ENCODE results near the gene ZMIZ1.

ZMIZ1 gene

DNA sequence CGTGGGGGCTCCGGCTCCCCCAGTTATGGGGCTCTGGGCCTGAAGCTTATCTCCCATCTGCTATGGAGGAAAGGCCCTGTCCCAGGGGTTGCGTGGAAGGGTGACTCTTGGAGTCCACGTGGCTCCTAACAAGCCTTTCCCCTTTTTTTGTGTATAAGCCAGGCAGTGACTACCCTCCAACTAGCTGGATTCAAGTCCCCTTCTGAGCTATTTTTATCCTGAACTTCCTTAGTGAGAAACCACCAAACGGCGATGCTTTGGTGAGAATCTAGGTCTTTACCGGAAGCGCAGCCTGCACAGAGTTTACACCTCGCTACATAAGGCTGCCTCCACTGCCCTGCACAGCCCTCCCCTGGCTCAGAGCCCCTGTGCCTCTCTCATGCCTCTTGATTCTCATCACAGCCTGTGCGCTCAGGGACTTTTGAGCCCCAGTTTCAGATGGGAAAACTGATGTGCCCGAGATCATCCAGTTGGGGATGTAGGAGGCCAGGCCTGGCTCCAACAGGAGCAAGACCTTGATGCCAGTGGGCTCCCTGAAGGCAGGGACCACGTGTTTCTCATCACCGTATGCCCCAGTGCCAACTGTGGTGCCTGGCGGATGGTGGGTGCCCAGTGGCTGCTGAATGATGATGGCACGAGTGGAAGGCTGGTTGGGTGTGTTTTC, 176.2 kb downstream of the ZMIZ1 start:
- Histone ChIP-seq H3K9ac (ENCODE audit: low read depth, low read length) (no peak overlapping the region), H3K4me3 (ENCODE audit: low read depth, low read length) (no peak overlapping the region), H3K27me3 (ENCODE audit: control insufficient read depth, insufficient read depth, low read length) (peaks cover 37% of the 10 kb centered on the region), H3K27ac (ENCODE audit: low read depth, low read length) (no peak overlapping the region), H3K9me3 (ENCODE audit: control insufficient read depth, insufficient read depth, low read length) (no peaks in the 10 kb centered on the region), H3K4me1 (ENCODE audit: control insufficient read depth, insufficient read depth, low read length) (peaks cover 34% of the 10 kb centered on the region), H3K36me3 (ENCODE audit: control insufficient read depth, insufficient read depth, low read length) (no peaks in the 10 kb centered on the region)

DNA sequence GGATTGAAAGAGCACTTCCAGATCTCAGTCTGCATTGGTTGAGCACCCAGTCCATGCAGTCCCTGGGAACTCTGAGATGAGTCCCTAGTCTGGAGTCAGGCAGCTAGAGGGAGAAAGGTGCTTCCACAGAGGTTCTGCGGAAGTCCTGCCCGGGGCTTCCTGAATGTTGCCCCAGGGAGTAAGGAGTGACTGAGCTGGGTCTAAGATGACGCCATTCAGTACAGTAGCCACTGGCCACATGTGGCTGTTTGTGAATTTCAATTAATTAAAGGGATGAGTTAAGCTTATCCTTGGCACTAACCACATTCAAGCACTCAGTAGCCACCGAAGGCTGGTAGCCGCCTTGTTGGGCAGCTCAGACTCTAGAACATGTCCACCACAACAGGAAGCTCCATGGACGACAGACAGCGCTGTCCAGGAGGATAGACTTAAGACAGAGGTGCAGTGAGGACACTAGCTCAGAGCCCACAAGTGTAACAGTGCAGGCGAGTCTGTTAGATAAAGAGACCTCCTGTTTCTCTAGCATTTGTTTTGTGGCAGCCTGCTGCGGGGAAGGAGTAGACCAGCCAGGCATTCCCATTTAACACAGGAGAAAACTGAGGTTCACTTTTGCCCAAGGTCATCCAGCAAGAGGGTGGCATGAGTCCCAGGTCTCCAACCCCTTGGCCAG, 176.9 kb downstream of the ZMIZ1 start:
- peaks cover 36% of the 10 kb centered on the region for H3K27me3 ChIP-seq (ENCODE audit: control insufficient read depth, insufficient read depth, low read length)
- H3K4me1 ChIP-seq (ENCODE audit: control insufficient read depth, insufficient read depth, low read length): peaks cover 29% of the 10 kb centered on the region
- H3K27ac ChIP-seq (ENCODE audit: low read depth, low read length): no peak overlapping the region
- no peaks in the 10 kb centered on the region for H3K9me3 ChIP-seq (ENCODE audit: control insufficient read depth, insufficient read depth, low read length)
- H3K9ac ChIP-seq (ENCODE audit: low read depth, low read length): no peak overlapping the region
- no peaks in the 10 kb centered on the region for H3K36me3 ChIP-seq (ENCODE audit: control insufficient read depth, insufficient read depth, low read length)
- H3K4me3 ChIP-seq (ENCODE audit: low read depth, low read length): no peak overlapping the region

DNA sequence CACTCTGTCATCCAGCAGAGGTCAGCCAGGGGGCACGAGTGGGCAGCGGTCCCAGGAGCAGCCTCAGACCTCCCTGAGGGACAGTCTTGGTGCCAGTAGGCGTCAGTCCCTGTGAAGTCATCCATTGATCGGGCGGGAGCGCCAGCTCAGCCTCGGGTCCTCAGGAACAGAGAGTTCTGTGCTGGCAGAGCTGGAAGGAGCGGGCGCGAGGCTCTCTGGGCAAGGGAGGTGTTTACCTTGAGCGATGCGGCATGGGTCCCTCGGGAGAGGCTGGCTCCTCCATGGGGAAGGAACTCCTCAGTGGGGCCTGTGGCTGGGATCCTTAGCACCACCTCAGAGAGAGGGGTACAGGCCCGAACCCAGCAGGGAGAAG, 177.4 kb downstream of the ZMIZ1 start:
- Histone ChIP-seq H3K36me3 (ENCODE audit: control insufficient read depth, insufficient read depth, low read length) (no peaks in the 10 kb centered on the region), H3K27me3 (ENCODE audit: control insufficient read depth, insufficient read depth, low read length) (peaks cover 30% of the 10 kb centered on the region), H3K9ac (ENCODE audit: low read depth, low read length) (no peak overlapping the region), H3K27ac (ENCODE audit: low read depth, low read length) (no peak overlapping the region), H3K9me3 (ENCODE audit: control insufficient read depth, insufficient read depth, low read length) (no peaks in the 10 kb centered on the region), H3K4me1 (ENCODE audit: control insufficient read depth, insufficient read depth, low read length) (peaks cover 24% of the 10 kb centered on the region), H3K4me3 (ENCODE audit: low read depth, low read length) (no peak overlapping the region)

DNA sequence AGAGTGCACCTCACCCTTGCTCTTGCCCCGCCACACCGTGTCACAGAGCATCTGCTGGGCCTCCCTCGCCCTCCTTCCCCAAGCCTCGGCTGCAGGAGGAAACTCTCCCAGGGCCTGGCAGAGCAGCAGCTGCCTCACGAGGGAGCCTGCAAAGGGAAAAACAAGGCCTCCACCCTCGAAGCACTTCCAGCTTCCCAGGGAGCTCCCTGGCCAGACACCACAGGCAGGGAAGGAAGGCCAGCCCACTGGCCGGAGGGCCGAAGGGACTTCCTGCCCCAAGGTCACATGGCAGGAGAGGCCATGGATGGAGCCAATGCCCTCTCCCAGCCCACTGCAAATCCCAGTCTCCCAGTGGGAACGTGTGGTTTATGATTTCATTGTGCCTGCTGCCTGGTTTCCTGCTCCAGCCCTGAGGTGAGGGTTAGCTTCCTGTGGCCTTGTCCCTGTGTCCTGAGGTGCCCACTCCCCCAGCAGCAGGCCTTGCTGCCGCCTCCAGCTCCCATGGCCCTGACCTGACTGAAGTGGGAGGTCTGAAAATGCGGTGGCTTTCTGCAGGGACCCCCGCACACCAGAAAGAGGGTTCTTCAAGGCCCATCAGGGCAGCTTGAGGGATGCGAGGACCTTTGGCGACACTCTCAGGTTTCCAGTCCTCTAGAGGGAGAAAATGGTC, 178.0 kb downstream of the ZMIZ1 start:
- H3K9me3 ChIP-seq (ENCODE audit: control insufficient read depth, insufficient read depth, low read length): no peaks in the 10 kb centered on the region
- H3K27ac ChIP-seq (ENCODE audit: low read depth, low read length): no peak overlapping the region
- H3K4me3 ChIP-seq (ENCODE audit: low read depth, low read length): no peak overlapping the region
- H3K27me3 ChIP-seq (ENCODE audit: control insufficient read depth, insufficient read depth, low read length): peaks cover 25% of the 10 kb centered on the region
- peaks cover 18% of the 10 kb centered on the region for H3K4me1 ChIP-seq (ENCODE audit: control insufficient read depth, insufficient read depth, low read length)
- no peaks in the 10 kb centered on the region for H3K36me3 ChIP-seq (ENCODE audit: control insufficient read depth, insufficient read depth, low read length)
- H3K9ac ChIP-seq (ENCODE audit: low read depth, low read length): no peak overlapping the region

DNA sequence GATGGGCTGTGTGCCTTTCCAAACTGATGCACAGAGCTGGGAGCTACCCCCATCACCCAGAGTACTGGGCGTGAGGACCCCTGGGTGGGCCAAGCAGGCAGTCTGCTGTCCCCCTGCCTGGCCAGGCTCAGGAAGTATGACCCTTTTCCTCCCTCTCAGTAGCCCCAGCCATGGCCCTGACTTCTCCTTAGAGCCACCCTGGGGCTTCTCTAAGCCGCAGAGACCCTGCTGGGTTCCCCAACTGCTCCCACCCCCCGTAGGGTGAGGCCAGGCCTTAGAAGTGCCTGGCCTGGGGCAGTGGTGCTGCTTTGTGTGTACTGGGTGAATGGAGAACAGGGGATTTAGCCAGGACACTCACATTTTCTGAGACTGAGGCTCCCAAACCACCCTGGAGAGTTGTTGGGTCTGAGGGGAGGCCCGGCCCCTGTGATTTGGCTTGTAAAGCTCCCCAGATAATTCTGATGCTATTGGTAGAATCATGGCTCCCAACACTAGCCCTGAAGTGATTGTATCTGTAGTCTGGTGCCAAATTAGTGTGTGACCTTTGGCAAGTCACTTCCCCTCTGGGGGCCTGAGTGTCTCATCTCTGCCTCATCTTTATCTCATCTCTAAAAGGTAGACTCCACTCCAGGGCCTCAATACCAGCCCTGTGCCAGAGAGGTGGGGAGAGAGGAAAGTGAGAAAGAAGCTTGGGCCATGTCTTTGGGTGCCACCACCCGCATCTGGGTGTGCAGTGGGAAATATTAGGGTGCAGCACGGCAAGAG, 178.8 kb downstream of the ZMIZ1 start:
- no peak overlapping the region for H3K27ac ChIP-seq (ENCODE audit: low read depth, low read length)
- no peaks in the 10 kb centered on the region for H3K9me3 ChIP-seq (ENCODE audit: control insufficient read depth, insufficient read depth, low read length)
- H3K4me3 ChIP-seq (ENCODE audit: low read depth, low read length): no peak overlapping the region
- H3K9ac ChIP-seq (ENCODE audit: low read depth, low read length): no peak overlapping the region
- H3K4me1 ChIP-seq (ENCODE audit: control insufficient read depth, insufficient read depth, low read length): peaks cover 15% of the 10 kb centered on the region
- H3K36me3 ChIP-seq (ENCODE audit: control insufficient read depth, insufficient read depth, low read length): peaks cover 5% of the 10 kb centered on the region; the same call in 1 of the 2 replicates
- H3K27me3 ChIP-seq (ENCODE audit: control insufficient read depth, insufficient read depth, low read length): peaks cover 20% of the 10 kb centered on the region

DNA sequence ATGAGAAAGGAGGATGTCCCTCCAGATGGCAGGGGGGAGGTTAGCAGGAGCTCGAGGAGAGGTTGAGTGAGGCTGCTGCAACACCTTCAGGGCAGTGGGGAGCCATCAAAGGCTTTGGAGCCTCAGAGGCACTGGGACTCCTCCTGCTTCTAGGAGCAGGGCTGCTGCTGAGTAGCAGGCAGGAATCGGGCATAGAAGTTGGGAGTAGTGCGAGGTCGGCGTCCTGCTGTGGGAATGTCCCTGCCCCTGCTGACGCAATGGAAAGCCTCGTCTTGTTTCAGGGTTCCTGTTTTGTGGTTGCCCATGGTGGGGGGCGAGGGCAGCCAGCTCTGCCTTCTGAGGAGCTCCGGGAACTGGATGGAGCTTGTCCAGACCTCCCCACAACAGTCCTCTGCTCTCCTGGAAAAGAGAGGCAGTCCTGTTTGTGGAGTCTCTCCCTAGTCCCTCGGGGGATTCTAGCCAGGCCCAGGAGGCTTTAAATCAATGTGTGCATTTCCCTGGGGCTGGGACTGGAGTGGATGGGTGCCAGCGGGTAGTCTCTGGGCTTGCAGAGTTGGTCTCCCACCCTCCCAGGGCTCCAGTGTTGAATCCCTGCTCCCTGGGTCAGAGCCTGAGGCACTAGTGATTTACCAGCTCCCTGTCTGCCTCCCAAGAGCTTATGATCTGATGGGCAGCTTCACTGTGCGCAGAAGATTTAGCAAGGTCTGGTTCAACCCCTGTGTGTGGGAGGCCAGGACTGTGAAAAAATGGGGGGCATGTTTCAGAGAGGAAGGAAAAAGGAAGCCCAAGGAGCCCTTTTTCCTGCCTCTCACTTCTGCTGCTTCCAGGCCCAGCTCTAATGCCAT, 179.8 kb downstream of the ZMIZ1 start:
- Histone ChIP-seq H3K9me3 (ENCODE audit: control insufficient read depth, insufficient read depth, low read length) (no peaks in the 10 kb centered on the region), H3K27ac (ENCODE audit: low read depth, low read length) (no peak overlapping the region), H3K4me3 (ENCODE audit: low read depth, low read length) (no peak overlapping the region), H3K4me1 (ENCODE audit: control insufficient read depth, insufficient read depth, low read length) (peaks cover 15% of the 10 kb centered on the region), H3K27me3 (ENCODE audit: control insufficient read depth, insufficient read depth, low read length) (peaks cover 18% of the 10 kb centered on the region), H3K36me3 (ENCODE audit: control insufficient read depth, insufficient read depth, low read length) (peaks cover 5% of the 10 kb centered on the region; the same call in 1 of the 2 replicates), H3K9ac (ENCODE audit: low read depth, low read length) (peak overlapping the region; percentile 12; the same call in 1 of the 2 replicates)

DNA sequence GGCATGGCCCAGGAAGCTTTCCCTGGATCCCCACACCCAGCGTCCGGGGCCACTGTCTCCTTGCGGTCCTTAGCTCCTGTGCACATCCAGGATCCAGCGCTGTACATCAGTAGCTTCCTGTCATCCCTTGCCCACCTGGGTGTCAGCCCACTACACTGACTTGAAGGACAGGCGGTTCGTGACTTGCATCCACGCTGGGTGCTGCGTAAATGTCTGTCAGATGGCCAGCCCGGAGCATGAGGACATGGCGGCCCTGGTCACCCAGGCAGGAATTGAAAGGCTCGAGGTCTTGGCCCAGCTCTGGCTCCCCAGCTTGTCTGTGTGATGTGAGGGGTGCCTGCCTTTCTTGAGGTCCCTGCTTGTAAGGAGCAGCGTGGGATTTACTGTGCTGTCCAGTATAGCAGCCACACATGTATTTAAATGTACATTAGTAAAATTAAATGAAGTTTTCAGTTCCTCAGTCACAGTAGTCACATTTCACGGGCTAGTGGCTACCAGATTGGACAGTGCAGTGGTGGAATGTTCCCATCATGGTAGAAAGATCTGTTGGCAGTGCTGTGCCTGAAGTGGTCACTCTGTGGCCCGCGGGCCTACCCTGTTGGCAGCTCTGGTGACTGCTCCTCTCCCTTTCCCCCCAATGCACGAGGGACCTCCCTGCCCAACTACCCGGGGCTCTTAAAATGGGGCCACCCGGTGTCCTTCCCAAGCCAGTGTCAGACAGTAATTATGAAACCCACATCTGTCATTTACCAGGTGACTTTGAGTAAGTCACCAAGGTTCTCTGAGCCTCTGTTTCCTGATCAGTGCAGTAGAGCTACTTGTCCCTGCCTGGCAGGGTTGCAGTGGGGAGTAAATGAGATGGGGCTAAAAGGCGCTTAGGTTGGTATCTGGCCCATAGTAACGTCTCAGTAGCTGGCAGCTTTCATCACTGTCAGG, 180.7 kb downstream of the ZMIZ1 start:
- H3K4me1 ChIP-seq (ENCODE audit: control insufficient read depth, insufficient read depth, low read length): peaks cover 11% of the 10 kb centered on the region
- no peak overlapping the region for H3K4me3 ChIP-seq (ENCODE audit: low read depth, low read length)
- H3K9me3 ChIP-seq (ENCODE audit: control insufficient read depth, insufficient read depth, low read length): no peaks in the 10 kb centered on the region
- peaks cover 9% of the 10 kb centered on the region for H3K27me3 ChIP-seq (ENCODE audit: control insufficient read depth, insufficient read depth, low read length)
- no peak overlapping the region for H3K9ac ChIP-seq (ENCODE audit: low read depth, low read length)
- peaks cover 5% of the 10 kb centered on the region; the same call in 1 of the 2 replicates for H3K36me3 ChIP-seq (ENCODE audit: control insufficient read depth, insufficient read depth, low read length)
- H3K27ac ChIP-seq (ENCODE audit: low read depth, low read length): no peak overlapping the region

DNA sequence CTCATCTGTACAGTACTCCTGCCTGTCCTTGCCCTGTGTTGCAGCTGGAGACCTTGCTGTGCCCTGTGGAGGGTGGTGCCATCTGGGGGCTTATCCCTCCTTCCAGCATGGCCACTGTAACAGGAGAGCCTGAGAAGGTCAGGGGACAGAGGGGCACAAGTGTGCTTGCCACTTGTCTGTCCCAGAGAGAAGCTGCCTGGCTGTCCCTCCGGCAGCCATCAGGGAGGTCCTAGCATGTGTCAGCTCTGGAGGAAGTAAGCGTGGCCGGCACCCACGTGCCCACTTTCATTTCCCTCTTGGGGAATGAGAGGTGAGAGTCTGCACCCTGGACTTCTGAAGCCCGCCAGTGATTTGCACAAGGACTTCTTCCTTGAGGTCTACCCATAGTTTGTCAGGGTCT, 181.5 kb downstream of the ZMIZ1 start:
- Histone ChIP-seq H3K27me3 (ENCODE audit: control insufficient read depth, insufficient read depth, low read length) (peaks cover 1% of the 10 kb centered on the region; the same call in 1 of the 2 replicates), H3K9ac (ENCODE audit: low read depth, low read length) (no peak overlapping the region), H3K27ac (ENCODE audit: low read depth, low read length) (no peak overlapping the region), H3K9me3 (ENCODE audit: control insufficient read depth, insufficient read depth, low read length) (no peaks in the 10 kb centered on the region), H3K4me1 (ENCODE audit: control insufficient read depth, insufficient read depth, low read length) (peaks cover 11% of the 10 kb centered on the region), H3K36me3 (ENCODE audit: control insufficient read depth, insufficient read depth, low read length) (peaks cover 5% of the 10 kb centered on the region; the same call in 1 of the 2 replicates), H3K4me3 (ENCODE audit: low read depth, low read length) (no peak overlapping the region)

DNA sequence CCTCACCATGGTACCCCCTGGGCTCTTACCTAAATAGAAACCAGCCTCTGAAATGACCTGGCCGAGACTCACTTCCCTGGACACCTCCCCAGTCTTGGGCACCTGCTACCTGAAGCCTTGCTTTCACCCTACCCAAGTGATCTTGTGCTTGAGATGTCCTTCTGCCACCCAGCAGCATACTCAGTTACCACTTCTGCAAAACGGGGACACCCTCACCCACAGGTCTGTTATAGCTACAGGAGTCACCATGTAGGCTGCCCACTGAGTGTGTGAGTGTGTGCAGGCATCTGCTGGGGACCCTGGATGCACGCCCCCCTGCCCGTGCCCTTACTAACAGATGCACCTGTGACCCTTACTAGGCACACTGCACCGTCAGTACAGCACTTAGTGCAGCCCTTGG, 183.7 kb downstream of the ZMIZ1 start:
- H3K9me3 ChIP-seq (ENCODE audit: control insufficient read depth, insufficient read depth, low read length): no peaks in the 10 kb centered on the region
- no peaks in the 10 kb centered on the region for H3K27me3 ChIP-seq (ENCODE audit: control insufficient read depth, insufficient read depth, low read length)
- no peak overlapping the region for H3K27ac ChIP-seq (ENCODE audit: low read depth, low read length)
- peaks cover 8% of the 10 kb centered on the region for H3K36me3 ChIP-seq (ENCODE audit: control insufficient read depth, insufficient read depth, low read length)
- no peak overlapping the region for H3K9ac ChIP-seq (ENCODE audit: low read depth, low read length)
- no peak overlapping the region for H3K4me3 ChIP-seq (ENCODE audit: low read depth, low read length)
- H3K4me1 ChIP-seq (ENCODE audit: control insufficient read depth, insufficient read depth, low read length): peaks cover 11% of the 10 kb centered on the region

Measured in HUES48 (cell line).